Measurements from ENCODE around the gene AMOT. TPM values are rescaled to one million over a fixed set of nuclear protein-coding genes. Genes with fewer than 3 reads are reported as not detected.
A peak's percentile ranks its signal among the peaks of the same experiment; 100 is the strongest.

AMOT gene
- polyA plus RNA-seq, 1 of the 3 experiments (the other 2 are of a cell fraction), result 3.4 TPM

- H3K27me3 ChIP-seq (ENCODE audit: insufficient read depth), result no peaks in the 10 kb centered on the region; the same call in 1 of the 2 replicates
Measured at GRCh38 chrX:112827292-112827903, 13.2 kb downstream of the AMOT start.

DNA sequence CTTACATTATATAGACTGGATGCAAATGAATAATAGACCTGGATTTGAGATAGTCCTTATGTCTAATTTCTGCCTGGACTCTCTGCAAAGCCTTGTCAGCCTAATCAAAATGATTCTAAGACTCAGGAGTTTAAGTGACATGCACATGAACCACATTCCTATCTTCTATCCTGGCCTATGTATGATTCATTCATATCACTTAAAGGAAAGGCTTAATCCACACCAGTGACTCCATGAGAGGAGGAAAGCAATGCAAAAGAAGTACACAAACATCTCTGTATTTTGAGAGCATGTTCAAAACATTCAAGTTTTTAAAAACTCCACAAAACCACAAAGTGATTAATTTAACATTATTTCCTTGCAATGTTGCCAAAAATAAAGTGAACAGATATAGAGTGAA, 14.6 kb downstream of the AMOT start:
- DNase-seq, result no peak

More at GRCh38 chrX:112827292-112827903, 13.2 kb downstream of the AMOT start:
- Histone ChIP-seq H3K4me2 (no peak overlapping the region), H3K9me3 (no peaks in the 10 kb centered on the region), H3K79me2 (ENCODE audit: insufficient read depth) (no peaks in the 10 kb centered on the region), H3K36me3 (replicated peaks in 1 of 2; ENCODE audit: control insufficient read depth in 1 of 2, insufficient read depth in 2 of 2, low read length in 1 of 2) (no peaks in the 10 kb centered on the region), H4K20me1 (ENCODE audit: insufficient read depth) (no peaks in the 10 kb centered on the region), H3K4me1 (ENCODE audit: control insufficient read depth in 1 of 2, insufficient read depth in 2 of 2, low read depth in 1 of 2, low read length in 1 of 2) (no peaks in the 10 kb centered on the region; a peak in 1 of 4 replicates), H3K4me3 (ENCODE audit: low read depth in 2 of 2, low read length in 1 of 2) (no peak overlapping the region), H3K9ac (no peak overlapping the region), H3K9me2 (no peaks in the 10 kb centered on the region), H3F3A (replicated peaks; ENCODE audit: insufficient read depth) (no peaks in the 10 kb centered on the region), H3K27ac (ENCODE audit: low read depth in 2 of 2, low read length in 1 of 2) (no peak overlapping the region), H2AFZ (ENCODE audit: low read depth) (no peak overlapping the region)
- 45% methylated on average over 1 of the region's 1 CpG for WGBS (ENCODE audit: low lambda C conversion rate)
- no peak for DNase-seq
- TF ChIP-seq RAD21 (IDR thresholded peaks at IDR 0.05; ENCODE audit: low read length) (no peak), MXI1 (IDR thresholded peaks at IDR 0.05; ENCODE audit: low read depth, low read length) (no peak)
- CTCF ChIA-PET, result no interaction called here
- POLR2A ChIA-PET, result no interaction called here

DNA sequence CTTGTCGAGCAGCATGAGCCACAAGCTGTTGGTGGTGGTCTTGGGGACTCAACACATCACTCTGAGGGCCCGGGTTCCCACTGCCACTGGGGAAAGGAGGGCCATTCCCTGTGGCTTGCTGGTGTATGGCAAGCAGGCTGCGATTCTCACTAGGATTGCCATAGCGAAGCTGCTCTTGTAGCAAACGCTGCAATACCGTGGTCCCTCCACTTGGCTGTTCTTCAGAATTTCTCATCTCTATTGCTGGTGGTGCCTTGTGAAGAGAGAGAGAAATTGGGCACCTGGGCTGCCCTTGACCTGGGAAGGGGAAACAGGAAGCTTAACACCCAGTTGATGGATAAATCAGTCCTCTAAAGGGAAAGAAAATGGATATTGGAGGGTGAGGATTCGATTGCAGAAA, 17.7 kb downstream of the AMOT start:
- no peak overlapping the region for H3K9ac ChIP-seq
- H3K9me3 ChIP-seq, result no peaks in the 10 kb centered on the region
- H3K27ac ChIP-seq (ENCODE audit: low read depth in 2 of 2, low read length in 1 of 2), result no peak overlapping the region
- 39% methylated on average over 7 of the region's 7 CpGs for WGBS (ENCODE audit: low lambda C conversion rate)
- CTCF ChIA-PET, result no interaction called here
- H3K4me2 ChIP-seq, result no peak overlapping the region
- H3K27me3 ChIP-seq (ENCODE audit: insufficient read depth), result no peaks in the 10 kb centered on the region; the same call in 1 of the 2 replicates
- no peak for TF ChIP-seq EZH2phosphoT487 (IDR thresholded peaks at IDR 0.05; ENCODE audit: borderline replicate concordance, low read depth)
- TF ChIP-seq SMC3 (IDR thresholded peaks at IDR 0.05; ENCODE audit: low read depth, low read length), result no peak
- no peak for TF ChIP-seq RAD21 (IDR thresholded peaks at IDR 0.05; ENCODE audit: low read length)
- no peak for TF ChIP-seq EP300 (IDR thresholded peaks at IDR 0.05; ENCODE audit: borderline replicate concordance in 1 of 2, low read depth in 1 of 2, low read length in 1 of 2)
- no peak for TF ChIP-seq TEAD4 (IDR thresholded peaks at IDR 0.05; ENCODE audit: borderline replicate concordance, insufficient read depth)
- no peak for TF ChIP-seq POLR2AphosphoS5 (IDR thresholded peaks at IDR 0.05; ENCODE audit: low read depth, low read length)
- no peaks in the 10 kb centered on the region for H3K9me2 ChIP-seq
- H3K79me2 ChIP-seq (ENCODE audit: insufficient read depth), result no peaks in the 10 kb centered on the region
- peaks cover 0 to 4% of the 10 kb centered on the region in 2 experiments; a peak in 1 of 4 replicates for H3K4me1 ChIP-seq (ENCODE audit: control insufficient read depth in 1 of 2, insufficient read depth in 2 of 2, low read depth in 1 of 2, low read length in 1 of 2)
- POLR2A ChIA-PET, result no interaction called here
- H3K4me3 ChIP-seq (ENCODE audit: low read depth in 2 of 2, low read length in 1 of 2), result no peak overlapping the region
- no peaks in the 10 kb centered on the region for H3K36me3 ChIP-seq (replicated peaks in 1 of 2; ENCODE audit: control insufficient read depth in 1 of 2, insufficient read depth in 2 of 2, low read length in 1 of 2)
- no peak overlapping the region for H2AFZ ChIP-seq (ENCODE audit: low read depth)
- DNase-seq, result no peak
- no peaks in the 10 kb centered on the region for H4K20me1 ChIP-seq (ENCODE audit: insufficient read depth)
- no peaks in the 10 kb centered on the region for H3F3A ChIP-seq (replicated peaks; ENCODE audit: insufficient read depth)

More for the DNA sequence above, 14.6 kb downstream of the AMOT start:
- no peak overlapping the region for H3K4me2 ChIP-seq
- no peaks in the 10 kb centered on the region for H3K4me1 ChIP-seq (ENCODE audit: control insufficient read depth in 1 of 2, insufficient read depth in 2 of 2, low read depth in 1 of 2, low read length in 1 of 2)
- H3K27me3 ChIP-seq (ENCODE audit: insufficient read depth), result no peaks in the 10 kb centered on the region; the same call in 1 of the 2 replicates
- no peaks in the 10 kb centered on the region for H4K20me1 ChIP-seq (ENCODE audit: insufficient read depth)
- no peak overlapping the region for H2AFZ ChIP-seq (ENCODE audit: low read depth)
- no peaks in the 10 kb centered on the region for H3F3A ChIP-seq (replicated peaks; ENCODE audit: insufficient read depth)
- no peak overlapping the region for H3K9ac ChIP-seq
- H3K4me3 ChIP-seq (ENCODE audit: low read depth in 2 of 2, low read length in 1 of 2), result no peak overlapping the region
- no peaks in the 10 kb centered on the region for H3K9me3 ChIP-seq
- ChIA-PET POLR2A (no interaction called here), CTCF (interaction anchor here (0.8 kb wide), 1 partner anchor 9 kb away, joined by 4 read pairs; no protein-coding TSS in a partner anchor)
- no peaks in the 10 kb centered on the region for H3K9me2 ChIP-seq
- H3K79me2 ChIP-seq (ENCODE audit: insufficient read depth), result no peaks in the 10 kb centered on the region
- TF ChIP-seq FOSL2 (IDR thresholded peaks at IDR 0.05; ENCODE audit: borderline replicate concordance, low read depth) (0 out of 2 replicates have a peak, but pooled peaks have one; percentile 15), MXI1 (IDR thresholded peaks at IDR 0.05; ENCODE audit: low read depth, low read length) (no peak), TCF12 (IDR thresholded peaks at IDR 0.05) (peak; percentile 13; the same call in 1 of the 2 replicates), PBX3 (IDR thresholded peaks at IDR 0.05) (peak; percentile 21; the same call in 1 of the 2 replicates), YY1 (IDR thresholded peaks at IDR 0.05; ENCODE audit: low read depth) (no peak)
- H3K36me3 ChIP-seq (replicated peaks in 1 of 2; ENCODE audit: control insufficient read depth in 1 of 2, insufficient read depth in 2 of 2, low read length in 1 of 2), result no peaks in the 10 kb centered on the region
- H3K27ac ChIP-seq (ENCODE audit: low read depth in 2 of 2, low read length in 1 of 2), result no peak overlapping the region
